Measurements from ENCODE around the gene FNDC3B. TPM values are rescaled to one million over a fixed set of nuclear protein-coding genes. Genes with fewer than 3 reads are reported as not detected.

FNDC3B gene
- total RNA-seq, 4 donors from 2014 or later: 131 to 179 (median 170) TPM

- TF ChIP-seq CTCF (IDR thresholded peaks at IDR 0.05; ENCODE audit: low read depth): no peak
These were observed 331.0 kb downstream of the FNDC3B start for GRCh38 chr3:172370419-172370818.

DNA sequence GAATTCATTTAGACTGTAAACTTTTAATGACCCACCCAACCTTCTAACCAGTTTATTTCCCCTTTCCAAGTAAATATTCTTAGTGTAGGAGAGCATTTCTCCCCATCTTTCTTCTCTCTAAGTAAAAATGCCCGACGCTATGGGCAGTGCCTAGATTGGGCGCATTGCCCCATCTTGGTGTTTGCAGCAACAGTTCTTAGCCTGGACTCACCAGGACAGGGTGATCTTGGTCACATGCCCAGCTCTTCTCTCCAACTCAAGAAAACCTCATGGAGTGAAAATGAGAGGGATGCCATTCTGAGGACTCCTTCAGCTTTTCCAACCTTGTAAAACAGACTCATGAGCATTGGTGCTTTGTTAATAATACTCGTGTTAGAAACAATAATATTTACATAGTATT lies 332.2 kb downstream of the FNDC3B start:
- TF ChIP-seq CTCF (IDR thresholded peaks at IDR 0.05; ENCODE audit: low read depth): no peak

DNA sequence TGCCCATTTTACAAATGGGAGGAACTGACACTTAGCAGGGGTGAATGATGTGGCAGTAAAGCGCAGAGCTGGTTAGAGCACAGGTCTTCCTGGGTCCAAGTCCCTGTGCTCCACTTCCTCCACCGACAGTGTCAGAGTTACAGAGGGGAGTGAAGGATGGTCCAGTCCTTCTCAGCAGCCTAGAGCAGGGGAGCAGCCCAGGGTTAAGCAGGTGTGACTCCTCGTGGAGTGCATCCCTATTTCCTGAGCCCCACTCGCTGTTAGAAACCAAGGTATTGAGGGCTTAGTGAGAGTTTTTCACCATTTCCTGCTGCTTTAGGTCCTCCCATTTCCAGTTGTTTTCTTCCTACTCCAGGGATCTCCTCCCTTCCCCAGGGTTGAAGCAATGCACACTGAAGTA lies 333.5 kb downstream of the FNDC3B start:
- TF ChIP-seq CTCF (IDR thresholded peaks at IDR 0.05; ENCODE audit: low read depth): no peak

DNA sequence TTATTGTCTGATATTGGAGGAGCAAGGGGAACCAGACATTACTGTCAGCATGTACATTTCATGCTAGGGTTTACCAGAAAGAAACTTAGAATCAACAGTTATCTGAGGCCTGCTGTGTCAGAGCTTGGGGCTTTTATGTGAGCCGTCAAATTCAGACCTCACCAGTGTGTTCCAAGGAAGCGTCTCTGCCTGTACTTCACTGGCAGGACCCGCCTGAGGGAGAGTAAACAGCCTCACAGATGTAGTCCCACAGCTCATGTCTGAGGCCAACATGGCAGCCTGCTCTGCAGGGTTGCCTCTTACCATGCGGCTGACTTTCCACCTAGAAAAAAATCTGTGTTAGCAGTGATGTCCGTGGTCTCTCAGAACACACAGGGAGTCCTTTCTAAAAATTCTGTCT lies 334.5 kb downstream of the FNDC3B start:
- no peak for TF ChIP-seq CTCF (IDR thresholded peaks at IDR 0.05; ENCODE audit: low read depth)

GRCh38 chr3:172375206-172375850 lies 335.9 kb downstream of the FNDC3B start:
- TF ChIP-seq CTCF (IDR thresholded peaks at IDR 0.05; ENCODE audit: low read depth): no peak

GRCh38 chr3:172376402-172376801 lies 337.0 kb downstream of the FNDC3B start:
- TF ChIP-seq CTCF (IDR thresholded peaks at IDR 0.05; ENCODE audit: low read depth): no peak

DNA sequence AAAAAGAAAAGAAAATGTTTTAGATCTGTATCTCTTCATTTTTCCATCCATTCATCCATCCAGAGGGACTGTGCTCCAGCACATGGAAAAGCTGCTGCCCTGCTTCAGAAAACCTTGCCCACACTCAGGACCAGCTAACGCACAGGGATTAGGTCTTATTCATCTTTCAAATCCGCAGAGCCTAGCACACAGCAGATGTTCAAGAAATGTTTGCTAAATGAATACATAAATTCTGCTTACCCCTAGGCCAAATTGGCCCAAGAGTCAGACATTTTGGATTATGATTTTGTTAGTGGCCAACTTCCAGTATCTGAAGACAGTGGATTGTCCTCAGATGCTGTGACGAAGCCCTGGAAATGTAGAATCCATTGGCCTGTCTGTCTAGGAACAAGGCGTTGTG lies 337.5 kb downstream of the FNDC3B start:
- TF ChIP-seq CTCF (IDR thresholded peaks at IDR 0.05; ENCODE audit: low read depth): no peak
